Measurements from ENCODE around the gene EPS15. TPM values are rescaled to one million over a fixed set of nuclear protein-coding genes. Genes with fewer than 3 reads are reported as not detected.

Gene EPS15
- total RNA-seq, 4 donors from 2014 or later: 43.8 to 74.0 (median 59.9) TPM

GRCh38 chr1:51427438-51427837 is 91.6 kb downstream of the EPS15 start:
- DNase-seq: no peak
- no peak overlapping the region for H3K27ac ChIP-seq
- H3K36me3 ChIP-seq: peaks cover 0 to 27% (median 4%) of the 10 kb centered on the region in 4 donors
- H3K27me3 ChIP-seq: no peaks in the 10 kb centered on the region
- TF ChIP-seq CTCF (IDR thresholded peaks at IDR 0.05): no peak
- TF ChIP-seq POLR2AphosphoS5 (IDR thresholded peaks at IDR 0.05): no peak
- TF ChIP-seq POLR2A (IDR thresholded peaks at IDR 0.05): no peak
- TF ChIP-seq EP300 (IDR thresholded peaks at IDR 0.05; ENCODE audit: low read depth): no peak
- WGBS, 2 donors (ENCODE audit: low coverage in 1 of 2): 86 to 100% methylated on average over 1 of the region's 1 CpG
- peaks cover 0 to 12% (median 0%) of the 10 kb centered on the region in 4 donors for H3K4me1 ChIP-seq
- peaks cover 0 to 5% of the 10 kb centered on the region in 2 donors for H3K9me3 ChIP-seq
- in situ Hi-C loops (cut with MboI; ENCODE audit: low pct_ligation_motif_present in 1 of 4, low pct_unique_long_range_greater_than_20kb in 1 of 4, low sequenced_read_pairs in 3 of 4): no loop called here
- no peak overlapping the region for H3K4me3 ChIP-seq
- intact Hi-C loops (cut with DNase I; ENCODE audit: low total_unique reads): no loop called here

GRCh38 chr1:51425955-51426354 is 93.1 kb downstream of the EPS15 start:
- Histone ChIP-seq H3K36me3 (peaks cover 0 to 15% (median 4%) of the 10 kb centered on the region in 4 donors), H3K27ac (no peak overlapping the region), H3K4me1 (peaks cover 0 to 12% (median 0%) of the 10 kb centered on the region in 4 donors), H3K27me3 (no peaks in the 10 kb centered on the region), H3K4me3 (no peak overlapping the region), H3K9me3 (peaks cover 0 to 5% of the 10 kb centered on the region in 2 donors)
- 93 to 100% methylated on average over 3 of the region's 3 CpGs for WGBS, 2 donors (ENCODE audit: low coverage in 1 of 2)
- TF ChIP-seq POLR2A (IDR thresholded peaks at IDR 0.05) (no peak), POLR2AphosphoS5 (IDR thresholded peaks at IDR 0.05) (no peak), CTCF (IDR thresholded peaks at IDR 0.05) (no peak), EP300 (IDR thresholded peaks at IDR 0.05; ENCODE audit: low read depth) (no peak)
- in situ Hi-C loops (cut with MboI; ENCODE audit: low pct_ligation_motif_present in 1 of 4, low pct_unique_long_range_greater_than_20kb in 1 of 4, low sequenced_read_pairs in 3 of 4): no loop called here
- intact Hi-C loops (cut with DNase I; ENCODE audit: low total_unique reads): no loop called here
- DNase-seq: no peak

- 88 to 98% methylated on average over 1 of the region's 1 CpG for WGBS, 2 donors (ENCODE audit: low coverage in 1 of 2)
- peaks cover 0 to 20% (median 4%) of the 10 kb centered on the region in 4 donors for H3K36me3 ChIP-seq
- no peaks in the 10 kb centered on the region for H3K27me3 ChIP-seq
- H3K4me3 ChIP-seq: no peak overlapping the region
- intact Hi-C loops (cut with DNase I; ENCODE audit: low total_unique reads): no loop called here
- in situ Hi-C loops (cut with MboI; ENCODE audit: low pct_ligation_motif_present in 1 of 4, low pct_unique_long_range_greater_than_20kb in 1 of 4, low sequenced_read_pairs in 3 of 4): no loop called here
- no peak overlapping the region for H3K27ac ChIP-seq
- TF ChIP-seq POLR2A (IDR thresholded peaks at IDR 0.05) (no peak), CTCF (IDR thresholded peaks at IDR 0.05) (no peak), EP300 (IDR thresholded peaks at IDR 0.05; ENCODE audit: low read depth) (no peak), POLR2AphosphoS5 (IDR thresholded peaks at IDR 0.05) (no peak)
- DNase-seq: no peak
- peaks cover 0 to 5% of the 10 kb centered on the region in 2 donors for H3K9me3 ChIP-seq
- H3K4me1 ChIP-seq: peaks cover 0 to 9% (median 0%) of the 10 kb centered on the region in 4 donors
These were observed 93.8 kb downstream of the EPS15 start for GRCh38 chr1:51425273-51425672.

GRCh38 chr1:51423073-51423821 is 95.8 kb downstream of the EPS15 start:
- peaks cover 0 to 3% of the 10 kb centered on the region in 2 donors for H3K9me3 ChIP-seq
- no peak overlapping the region for H3K4me3 ChIP-seq
- H3K27ac ChIP-seq: peak overlapping the region in 1 of 4 donors; percentile 6
- intact Hi-C loops (cut with DNase I; ENCODE audit: low total_unique reads): no loop called here
- in situ Hi-C loops (cut with MboI; ENCODE audit: low pct_ligation_motif_present in 1 of 4, low pct_unique_long_range_greater_than_20kb in 1 of 4, low sequenced_read_pairs in 3 of 4): no loop called here
- 74 to 83% methylated on average over 3 to 7 of the region's 7 CpGs for WGBS, 2 donors (ENCODE audit: low coverage in 1 of 2)
- H3K36me3 ChIP-seq: peaks cover 0 to 13% (median 3%) of the 10 kb centered on the region in 4 donors
- no peaks in the 10 kb centered on the region for H3K27me3 ChIP-seq
- H3K4me1 ChIP-seq: peaks cover 0 to 4% (median 0%) of the 10 kb centered on the region in 4 donors
- no peak for TF ChIP-seq CTCF (IDR thresholded peaks at IDR 0.05)
- no peak for TF ChIP-seq POLR2A (IDR thresholded peaks at IDR 0.05)
- no peak for TF ChIP-seq EP300 (IDR thresholded peaks at IDR 0.05; ENCODE audit: low read depth)
- DNase-seq: no peak

Data from transverse colon (tissue), 4 donors.